Kidney (tissue), 14 donors: ENCODE results near the gene GRM7. TPM values are rescaled to one million over a fixed set of nuclear protein-coding genes. Genes with fewer than 3 reads are reported as not detected.

Experiments
- DNase-seq, 5 donors: peaks; one replicate each; pipeline ENCODE4 v3.0.0-alpha.2; 2013 to 2020
- FAIRE-seq: peaks from 2 replicates; lab custom pipeline; 2012; peaks lifted over from hg19 to GRCh38; lab: Jason Lieb, UNC
- H3K27ac ChIP-seq, 2 donors: one replicate each; pipeline ENCODE4 v1.7.0; 2013; ENCODE audit warnings: low read depth in 2 of 2, low read length in 2 of 2, inconsistent platforms in 1 of 2
- H3K27me3 ChIP-seq: one replicate; pipeline ENCODE4 v1.7.1; 2013; ENCODE audit warnings: low read length, inconsistent platforms; ENCODE audit not compliant: control insufficient read depth, insufficient read depth
- H3K36me3 ChIP-seq, 3 donors: one replicate each; pipeline versions ENCODE4 v1.7.0 to v1.7.1; 2013; ENCODE audit warnings: low read length in 3 of 3, control low read depth in 1 of 3, inconsistent platforms in 1 of 3; ENCODE audit not compliant: insufficient read depth in 3 of 3, control insufficient read depth in 2 of 3
- H3K4me1 ChIP-seq, 3 donors: one replicate each; pipeline versions ENCODE4 v1.7.0 to v1.7.1; 2013; ENCODE audit warnings: low read length in 3 of 3, inconsistent platforms in 1 of 3, low read depth in 1 of 3; ENCODE audit not compliant: control insufficient read depth in 2 of 3, insufficient read depth in 2 of 3
- H3K4me3 ChIP-seq, 3 donors: one replicate each; pipeline versions ENCODE4 v1.7.0 to v1.8.1; 2013; ENCODE audit warnings: low read length in 3 of 3, control low read depth in 1 of 3, inconsistent platforms in 1 of 3
- H3K9ac ChIP-seq, 3 donors: one replicate each; pipeline versions ENCODE4 v1.7.0 to v1.7.1; 2013; ENCODE audit warnings: low read length in 3 of 3, control low read depth in 1 of 3, inconsistent platforms in 1 of 3
- H3K9me3 ChIP-seq, 3 donors: one replicate each; pipeline versions ENCODE4 v1.7.0 to v1.7.1; 2013; ENCODE audit warnings: low read length in 3 of 3, control low read depth in 1 of 3, inconsistent platforms in 1 of 3; ENCODE audit not compliant: control insufficient read depth in 2 of 3, insufficient read depth in 1 of 3
- CTCF ChIP-seq: IDR thresholded peaks from 3 replicates; pipeline ENCODE4 v1.5.1; 2012; ENCODE audit warnings: mild to moderate bottlenecking, moderate library complexity, borderline replicate concordance; ENCODE audit not compliant: insufficient read depth; ENCODE audit errors: extremely low read depth
- intact Hi-C: fragments of 100-400 bp; cut with DNase I; formaldehyde crosslinking; loops from one replicate; pipeline ENCODE4 v1.11.1; 2022
- polyA plus RNA-seq: library from polyadenylated mRNA; stranded (reverse); fragments of 350-450 nt; fragmentation: Illumina TruSeq; extraction: RNeasy Lipid Tissue Mini Kit (QIAGEN cat#74804); gene quantifications from one replicate; pipeline ENCODE4 v1.2.3, GENCODE V29; 2014; ENCODE audit warnings: low read depth, low replicate concordance; ENCODE audit not compliant: insufficient read depth
- total RNA-seq: library from RNA; stranded (reverse); fragmentation: NEBNext Ultra II Directional; extraction: Animal tissue kit (Norgen Biotek cat#: 25700); gene quantifications from one replicate; pipeline ENCODE4 v1.2.1, GENCODE V29; 2021
- donor health status: control.
- donor health status: control.
- donor health status: control.
- donor health status: control.
- donor health status: control.
- donor health status: DM: yes; HTN: yes; CAD: no.
- donor health status: Normal renal cell carcinoma (clear cell type).

Gene GRM7
- total and polyA plus RNA-seq, 2 donors from 2014 or later: 0.16 TPM; not detected in 1

GRCh38 chr3:6860149-6860953 is 564 bp upstream of the GRM7 start:
- Histone ChIP-seq H3K9me3 (no peaks in the 10 kb centered on the region), H3K4me3 (peak overlapping the region in 2 of 3 donors; percentile 21 to 36), H3K36me3 (no peaks in the 10 kb centered on the region), H3K9ac (no peak overlapping the region), H3K27ac (no peak overlapping the region), H3K4me1 (peaks cover 0 to 7% (median 0%) of the 10 kb centered on the region in 3 donors), H3K27me3 (peaks cover 33% of the 10 kb centered on the region)
- no peak for TF ChIP-seq CTCF
- DNase-seq: peak in 2 of 5 donors; percentile 36 to 48
- intact Hi-C loops: no loop called here
- FAIRE-seq: no peak

- H3K9ac ChIP-seq: peak overlapping the region in 1 of 3 donors; percentile 8
- H3K27ac ChIP-seq: no peak overlapping the region
- H3K4me1 ChIP-seq: peaks cover 0 to 7% (median 0%) of the 10 kb centered on the region in 3 donors
- peak in 3 of 5 donors; percentile 45 to 57 (median 48) for DNase-seq
- peak overlapping the region in 2 of 3 donors; percentile 32 to 51 for H3K4me3 ChIP-seq
- no peaks in the 10 kb centered on the region for H3K36me3 ChIP-seq
- H3K27me3 ChIP-seq: peaks cover 33% of the 10 kb centered on the region
- no peak for TF ChIP-seq CTCF
- H3K9me3 ChIP-seq: no peaks in the 10 kb centered on the region
- intact Hi-C loops: no loop called here
- FAIRE-seq: no peak
Measured at GRCh38 chr3:6861625-6862000, 698 bp downstream of the GRM7 start.

GRCh38 chr3:6862041-6862879 is 1.3 kb downstream of the GRM7 start:
- Histone ChIP-seq H3K27ac (no peak overlapping the region), H3K4me1 (peaks cover 0 to 7% (median 0%) of the 10 kb centered on the region in 3 donors), H3K9me3 (no peaks in the 10 kb centered on the region), H3K4me3 (peak overlapping the region in 2 of 3 donors; percentile 32 to 51), H3K36me3 (no peaks in the 10 kb centered on the region), H3K9ac (peak overlapping the region in 1 of 3 donors; percentile 8), H3K27me3 (peaks cover 33% of the 10 kb centered on the region)
- TF ChIP-seq CTCF: no peak
- intact Hi-C loops: no loop called here
- peak in 4 of 5 donors; percentile 62 to 84 (median 73) for DNase-seq
- no peak for FAIRE-seq
